HEK293T (cell line): ENCODE data around the gene IGSF5.

Experiments used
- ELF4 ChIP-seq: fragments of 450-650 bp; IDR thresholded peaks from 2 replicates; pipeline ENCODE4 v1.6.1; 2017; ENCODE audit warnings: antibody characterized with exemption
- FOXM1 ChIP-seq: fragments of 450-650 bp; IDR thresholded peaks from 2 replicates; pipeline ENCODE4 v1.6.1; 2017; ENCODE audit warnings: mild to moderate bottlenecking, borderline replicate concordance
- HDGF ChIP-seq: fragments of 450-650 bp; IDR thresholded peaks from 2 replicates; pipeline ENCODE4 v1.6.1; 2017; ENCODE audit warnings: antibody characterized with exemption, borderline replicate concordance
- LEF1 ChIP-seq: fragments of 450-650 bp; IDR thresholded peaks from 2 replicates; pipeline ENCODE4 v1.6.1; 2017; ENCODE audit warnings: mild to moderate bottlenecking, borderline replicate concordance
- TARDBP ChIP-seq: fragments of 450-650 bp; IDR thresholded peaks from 2 replicates; pipeline ENCODE4 v1.6.1; 2016
- TF ChIP-seq, protein P1 (sequence below): fragments of 450-650 bp; IDR thresholded peaks from 2 replicates; pipeline ENCODE4 v1.6.1; 2016

DNA sequence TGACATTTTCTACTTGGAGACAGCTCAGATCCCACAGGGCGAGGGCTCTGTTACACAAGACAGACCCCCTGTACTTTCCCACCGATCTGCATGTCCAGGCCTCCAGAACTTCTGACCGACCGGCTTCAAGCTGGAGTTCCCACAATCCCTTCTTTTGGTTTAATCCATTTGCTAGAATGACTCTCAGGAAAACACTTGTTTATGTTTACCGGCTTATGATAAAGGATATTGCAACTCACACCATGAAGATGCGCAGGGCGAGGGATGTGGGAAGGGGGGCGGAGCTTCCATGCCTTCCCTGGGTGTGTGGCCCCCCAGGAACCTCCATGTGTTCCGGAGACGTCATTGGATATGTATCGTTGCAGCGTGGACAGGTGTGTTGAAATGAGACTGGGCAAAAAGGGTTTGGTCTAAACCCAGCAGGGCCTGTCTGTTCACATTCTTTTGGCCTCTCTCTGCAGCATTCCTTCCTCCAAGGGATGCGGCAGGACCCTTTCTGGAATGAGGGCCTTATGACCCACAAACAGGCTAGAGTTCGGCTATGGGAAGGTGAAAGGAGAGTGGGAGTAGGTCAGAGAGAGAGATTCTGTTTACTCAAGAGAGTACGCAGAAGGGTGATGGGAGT lies 7.5 kb upstream of the IGSF5 start:
- TF ChIP-seq ELF4 (no peak), FOXM1 (no peak), LEF1 (no peak), TARDBP (no peak), HDGF (no peak)
- TF ChIP-seq, protein P1, sequence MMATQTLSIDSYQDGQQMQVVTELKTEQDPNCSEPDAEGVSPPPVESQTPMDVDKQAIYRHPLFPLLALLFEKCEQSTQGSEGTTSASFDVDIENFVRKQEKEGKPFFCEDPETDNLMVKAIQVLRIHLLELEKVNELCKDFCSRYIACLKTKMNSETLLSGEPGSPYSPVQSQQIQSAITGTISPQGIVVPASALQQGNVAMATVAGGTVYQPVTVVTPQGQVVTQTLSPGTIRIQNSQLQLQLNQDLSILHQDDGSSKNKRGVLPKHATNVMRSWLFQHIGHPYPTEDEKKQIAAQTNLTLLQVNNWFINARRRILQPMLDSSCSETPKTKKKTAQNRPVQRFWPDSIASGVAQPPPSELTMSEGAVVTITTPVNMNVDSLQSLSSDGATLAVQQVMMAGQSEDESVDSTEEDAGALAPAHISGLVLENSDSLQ, result no peak
